Measurements from ENCODE around the gene SHISA4.
"Not testable (repeated sequence)": the region's sequence is repeated elsewhere in the genome, so short reads cannot be mapped to it uniquely, and the experiment has no call there.

The SHISA4 gene

DNA sequence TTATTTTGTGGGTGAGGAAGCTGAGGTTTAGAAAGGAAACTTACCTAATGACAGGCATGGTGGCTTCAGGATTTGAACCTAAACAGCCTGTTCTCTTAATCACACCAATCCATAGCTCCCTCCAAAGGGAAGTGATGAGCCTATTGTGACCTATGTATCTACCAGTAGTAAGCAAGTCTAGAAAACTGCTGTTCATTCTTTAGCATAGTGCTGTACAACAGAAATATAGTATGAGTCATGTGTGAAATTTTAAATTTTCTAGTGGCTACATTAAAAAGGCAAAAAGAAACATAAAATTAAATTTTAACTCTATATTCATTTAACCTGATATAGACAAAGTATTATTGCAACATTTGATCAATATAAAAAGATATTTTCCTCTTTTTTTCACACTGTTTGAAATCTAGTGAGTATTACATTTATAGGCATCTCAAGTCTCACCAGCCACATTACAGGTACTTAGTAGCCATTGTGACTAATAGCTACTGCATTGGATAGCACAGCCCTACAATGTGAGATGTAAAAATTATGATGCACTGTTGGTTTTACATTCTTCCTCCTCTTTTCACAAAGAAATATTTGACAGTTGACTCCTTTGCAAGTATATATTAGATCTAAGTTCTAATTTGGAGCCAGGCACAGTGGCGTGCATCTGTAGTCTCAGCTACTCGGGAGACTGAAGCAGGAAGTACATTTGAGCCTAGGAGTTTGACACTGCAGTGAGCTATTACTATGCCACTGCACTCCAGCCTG, 43.2 kb upstream of the SHISA4 start:
- DNase-seq (ENCODE audit: extremely low read depth, low read depth), result no peak
- no peak overlapping the region for H3K4me3 ChIP-seq (replicated peaks; ENCODE audit: low read depth, low read length)
- no peak for TF ChIP-seq CTCF (IDR thresholded peaks at IDR 0.05; ENCODE audit: low read depth, low read length, missing control alignments)

DNA sequence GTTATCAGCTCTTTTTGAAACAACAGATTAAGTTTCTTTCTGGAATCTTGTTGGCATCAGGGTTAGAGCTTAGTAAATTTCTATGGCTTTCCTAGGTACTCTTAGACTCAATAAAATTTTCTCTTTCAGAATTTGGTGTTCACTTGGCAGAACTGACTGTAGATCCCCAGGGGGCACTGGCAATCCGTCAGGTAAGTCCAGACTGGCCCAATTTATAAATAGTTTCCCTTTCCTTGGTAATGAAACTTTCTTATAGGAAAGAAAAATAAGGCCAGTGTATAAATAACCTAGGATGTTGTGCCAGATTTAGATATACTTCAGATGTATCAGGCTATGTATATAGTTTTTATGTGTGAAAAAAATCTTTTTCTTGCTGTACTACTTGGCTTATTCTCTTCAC, 41.5 kb upstream of the SHISA4 start:
- no peak overlapping the region for H3K4me3 ChIP-seq (replicated peaks; ENCODE audit: low read depth, low read length)
- DNase-seq (ENCODE audit: extremely low read depth, low read depth), result no peak
- no peak for TF ChIP-seq CTCF (IDR thresholded peaks at IDR 0.05; ENCODE audit: low read depth, low read length, missing control alignments)

GRCh38 chr1:201848230-201848629, 40.5 kb upstream of the SHISA4 start:
- H3K4me3 ChIP-seq (replicated peaks; ENCODE audit: low read depth, low read length), result no peak overlapping the region
- TF ChIP-seq CTCF (IDR thresholded peaks at IDR 0.05; ENCODE audit: low read depth, low read length, missing control alignments), result no peak
- no peak for DNase-seq (ENCODE audit: extremely low read depth, low read depth)

DNA sequence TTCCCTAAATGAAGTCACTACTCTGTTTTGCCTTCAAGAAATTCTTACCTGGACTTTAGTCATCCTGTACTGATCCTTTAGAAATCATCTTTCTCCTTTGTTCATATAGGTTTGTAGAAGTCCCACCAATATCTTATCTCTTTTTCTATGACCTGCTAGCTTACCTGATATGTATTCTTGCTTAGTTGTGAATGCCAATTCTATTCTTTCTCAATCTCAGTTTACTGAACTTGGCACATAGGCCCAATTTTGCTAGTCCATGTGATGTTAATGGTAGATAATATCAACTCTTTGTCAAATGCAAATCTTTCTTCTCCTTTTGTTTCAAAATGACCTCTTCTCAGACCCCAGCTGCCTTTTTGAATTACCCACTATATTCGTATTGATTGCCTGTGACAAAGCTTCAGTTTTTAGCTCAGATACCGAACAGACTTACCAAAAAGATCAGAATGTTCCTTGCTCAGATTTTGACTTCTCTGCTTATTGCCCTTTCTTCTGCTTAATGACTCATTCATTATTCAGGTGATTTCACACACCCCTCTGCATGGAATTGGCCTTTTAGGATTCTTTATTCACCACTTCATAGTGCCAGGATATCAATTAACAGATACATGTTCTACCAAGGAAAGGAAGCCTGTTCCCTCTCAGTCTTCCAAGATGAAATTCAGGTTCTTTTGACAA, 39.2 kb upstream of the SHISA4 start:
- DNase-seq (ENCODE audit: extremely low read depth, low read depth), result no peak
- TF ChIP-seq CTCF (IDR thresholded peaks at IDR 0.05; ENCODE audit: low read depth, low read length, missing control alignments), result no peak
- no peak overlapping the region for H3K4me3 ChIP-seq (replicated peaks; ENCODE audit: low read depth, low read length)

DNA sequence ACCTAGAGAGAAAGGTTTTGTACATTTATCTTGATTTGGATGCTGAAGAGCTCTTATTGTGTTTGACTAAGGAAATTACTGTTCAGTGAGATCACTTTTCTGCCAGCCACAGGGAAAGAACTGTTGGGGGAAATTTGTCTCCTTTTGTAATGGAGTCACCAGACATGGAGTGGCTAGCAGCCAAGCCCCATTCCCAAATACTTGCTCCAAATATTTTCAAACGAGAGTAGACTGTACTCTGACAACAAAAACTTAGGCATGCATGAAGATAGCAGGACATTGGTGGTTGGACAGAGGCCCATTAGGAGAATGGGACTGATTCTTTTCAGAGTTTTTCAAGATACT, 38.7 kb upstream of the SHISA4 start:
- H3K4me3 ChIP-seq (replicated peaks; ENCODE audit: low read depth, low read length), result no peak overlapping the region
- no peak for TF ChIP-seq CTCF (IDR thresholded peaks at IDR 0.05; ENCODE audit: low read depth, low read length, missing control alignments)
- no peak for DNase-seq (ENCODE audit: extremely low read depth, low read depth)

DNA sequence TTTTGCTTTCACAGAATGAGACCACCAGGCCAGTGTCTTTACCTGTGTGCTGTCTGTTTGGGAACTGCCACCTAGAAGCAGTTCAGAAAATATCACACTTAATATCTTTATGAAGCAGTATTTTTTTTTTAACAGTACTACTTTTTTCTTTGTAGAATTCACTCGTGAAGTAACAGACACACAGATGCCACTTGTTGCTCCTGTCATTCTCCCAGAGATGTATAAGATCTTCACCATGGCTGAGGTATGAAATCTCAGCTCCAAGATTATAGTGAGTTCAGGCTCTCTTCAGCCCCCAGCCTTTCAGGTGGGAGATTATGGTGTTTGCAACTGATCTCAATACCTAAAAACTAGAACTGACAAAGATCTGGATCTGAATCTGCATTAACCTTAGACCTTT, 36.7 kb upstream of the SHISA4 start:
- TF ChIP-seq CTCF (IDR thresholded peaks at IDR 0.05; ENCODE audit: low read depth, low read length, missing control alignments), result no peak
- H3K4me3 ChIP-seq (replicated peaks; ENCODE audit: low read depth, low read length), result no peak overlapping the region
- DNase-seq (ENCODE audit: extremely low read depth, low read depth), result no peak

GRCh38 chr1:201856722-201857121, 32.0 kb upstream of the SHISA4 start:
- H3K4me3 ChIP-seq (replicated peaks; ENCODE audit: low read depth, low read length); DNase-seq (ENCODE audit: extremely low read depth, low read depth): not testable (repeated sequence)
